PFSK-1 (cell line): Measurements from ENCODE around the gene TGM5.

Experiments
- FOXP2 ChIP-seq: optimal IDR thresholded peaks from 2 replicates; pipeline ENCODE3; 2011; ENCODE audit warnings: borderline replicate concordance, control low read depth, inconsistent platforms; ENCODE audit not compliant: insufficient read depth; ENCODE audit errors: extremely low read length, extremely low read depth
- POLR2AphosphoS5 ChIP-seq: IDR thresholded peaks from 2 replicates; pipeline ENCODE4 v1.6.1; 2012; ENCODE audit warnings: low read depth, mild to moderate bottlenecking, control low read depth, low read length, moderate library complexity
- SIN3A ChIP-seq: IDR thresholded peaks from 2 replicates; pipeline ENCODE4 v1.6.1; 2012; ENCODE audit warnings: mild to moderate bottlenecking, low read length, moderate library complexity, borderline replicate concordance; ENCODE audit not compliant: insufficient read depth
- TAF1 ChIP-seq: IDR thresholded peaks from 2 replicates; pipeline ENCODE4 v1.6.1; 2012; ENCODE audit warnings: low read length, control low read depth, borderline replicate concordance; ENCODE audit not compliant: insufficient read depth
- TF ChIP-seq, protein P1 (sequence below), 2 experiments: IDR thresholded peaks; 2 replicates each; pipeline versions ENCODE4 v1.6.1 to v1.8.0; 2011 to 2012; ENCODE audit warnings: low read depth in 2 of 2, low read length in 2 of 2, control low read depth in 1 of 2, inconsistent platforms in 1 of 2, mild to moderate bottlenecking in 1 of 2, moderate library complexity in 1 of 2; ENCODE audit not compliant: insufficient read depth in 1 of 2

TGM5 gene

DNA sequence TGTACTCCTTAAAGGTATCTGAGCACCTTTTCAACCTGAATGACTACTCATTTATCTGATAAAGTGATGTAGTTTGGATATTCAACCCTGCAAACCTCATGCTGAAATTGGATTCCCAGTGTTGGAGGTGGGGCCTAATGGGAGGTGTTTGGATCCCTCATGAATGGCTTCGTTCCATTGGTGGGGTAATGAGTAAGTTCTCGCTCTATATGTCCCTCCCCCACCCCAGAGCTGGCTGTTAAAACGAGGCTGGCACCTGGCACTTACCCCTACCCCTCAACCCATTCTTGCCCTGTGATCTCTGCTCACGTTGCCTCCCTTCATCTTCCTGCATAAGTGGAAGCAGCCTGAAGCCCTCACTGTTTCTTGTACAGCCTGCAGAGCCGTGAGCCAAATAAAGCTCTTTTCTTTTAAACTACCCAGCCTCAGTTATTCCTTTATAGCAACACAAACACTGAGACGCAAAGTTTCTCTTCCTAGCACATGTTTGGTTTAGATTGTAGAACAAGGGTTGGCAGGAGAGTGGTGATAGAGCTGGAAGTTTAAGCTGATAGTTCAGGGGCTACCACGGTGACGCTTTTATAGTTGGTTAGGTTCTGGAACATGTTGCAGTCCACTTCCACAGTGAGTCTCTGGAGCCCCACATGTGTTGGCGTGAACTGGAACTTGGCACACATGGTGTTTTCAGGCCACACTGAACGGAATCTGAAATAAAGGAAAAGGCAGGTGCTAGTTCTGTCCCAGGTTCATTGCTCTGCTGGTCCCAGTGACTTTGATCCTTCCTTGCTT is 69.8 kb downstream of the TGM5 start:
- TF ChIP-seq FOXP2 (no peak), POLR2AphosphoS5 (no peak), SIN3A (no peak), TAF1 (no peak)
- TF ChIP-seq, protein P1, sequence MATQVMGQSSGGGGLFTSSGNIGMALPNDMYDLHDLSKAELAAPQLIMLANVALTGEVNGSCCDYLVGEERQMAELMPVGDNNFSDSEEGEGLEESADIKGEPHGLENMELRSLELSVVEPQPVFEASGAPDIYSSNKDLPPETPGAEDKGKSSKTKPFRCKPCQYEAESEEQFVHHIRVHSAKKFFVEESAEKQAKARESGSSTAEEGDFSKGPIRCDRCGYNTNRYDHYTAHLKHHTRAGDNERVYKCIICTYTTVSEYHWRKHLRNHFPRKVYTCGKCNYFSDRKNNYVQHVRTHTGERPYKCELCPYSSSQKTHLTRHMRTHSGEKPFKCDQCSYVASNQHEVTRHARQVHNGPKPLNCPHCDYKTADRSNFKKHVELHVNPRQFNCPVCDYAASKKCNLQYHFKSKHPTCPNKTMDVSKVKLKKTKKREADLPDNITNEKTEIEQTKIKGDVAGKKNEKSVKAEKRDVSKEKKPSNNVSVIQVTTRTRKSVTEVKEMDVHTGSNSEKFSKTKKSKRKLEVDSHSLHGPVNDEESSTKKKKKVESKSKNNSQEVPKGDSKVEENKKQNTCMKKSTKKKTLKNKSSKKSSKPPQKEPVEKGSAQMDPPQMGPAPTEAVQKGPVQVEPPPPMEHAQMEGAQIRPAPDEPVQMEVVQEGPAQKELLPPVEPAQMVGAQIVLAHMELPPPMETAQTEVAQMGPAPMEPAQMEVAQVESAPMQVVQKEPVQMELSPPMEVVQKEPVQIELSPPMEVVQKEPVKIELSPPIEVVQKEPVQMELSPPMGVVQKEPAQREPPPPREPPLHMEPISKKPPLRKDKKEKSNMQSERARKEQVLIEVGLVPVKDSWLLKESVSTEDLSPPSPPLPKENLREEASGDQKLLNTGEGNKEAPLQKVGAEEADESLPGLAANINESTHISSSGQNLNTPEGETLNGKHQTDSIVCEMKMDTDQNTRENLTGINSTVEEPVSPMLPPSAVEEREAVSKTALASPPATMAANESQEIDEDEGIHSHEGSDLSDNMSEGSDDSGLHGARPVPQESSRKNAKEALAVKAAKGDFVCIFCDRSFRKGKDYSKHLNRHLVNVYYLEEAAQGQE (IDR thresholded peaks at IDR 0.05; ENCODE audit: insufficient read depth in 1 of 2, low read depth in 2 of 2, low read length in 2 of 2): no peak

DNA sequence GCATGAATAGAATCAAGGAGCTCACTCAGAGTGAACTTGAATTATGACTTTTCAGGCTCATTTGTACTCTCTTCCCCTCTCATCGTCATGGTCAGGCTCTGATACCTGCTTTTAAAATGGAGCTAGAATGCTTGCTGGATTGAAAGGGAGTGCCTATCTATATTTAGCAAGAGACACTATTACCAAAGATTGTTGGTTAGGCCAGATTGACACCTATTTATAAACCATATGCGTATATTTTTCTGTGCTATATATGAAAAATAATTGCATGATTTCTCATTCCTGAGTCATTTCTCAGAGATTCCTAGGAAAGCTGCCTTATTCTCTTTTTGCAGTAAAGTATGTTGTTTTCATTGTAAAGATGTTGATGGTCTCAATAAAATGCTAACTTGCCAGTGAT is 71.9 kb downstream of the TGM5 start:
- TF ChIP-seq POLR2AphosphoS5 (no peak), FOXP2 (no peak)

GRCh38 chr15:43193710-43194109 is 73.0 kb downstream of the TGM5 start:
- no peak for TF ChIP-seq TAF1
- TF ChIP-seq, protein P1 (IDR thresholded peaks at IDR 0.05; ENCODE audit: insufficient read depth in 1 of 2, low read depth in 2 of 2, low read length in 2 of 2): no peak
- no peak for TF ChIP-seq FOXP2
- no peak for TF ChIP-seq SIN3A
- no peak for TF ChIP-seq POLR2AphosphoS5

- TF ChIP-seq, protein P1 (IDR thresholded peaks at IDR 0.05; ENCODE audit: insufficient read depth in 1 of 2, low read depth in 2 of 2, low read length in 2 of 2): no peak
- no peak for TF ChIP-seq TAF1
Measured at GRCh38 chr15:43190178-43190577, 76.5 kb downstream of the TGM5 start.

DNA sequence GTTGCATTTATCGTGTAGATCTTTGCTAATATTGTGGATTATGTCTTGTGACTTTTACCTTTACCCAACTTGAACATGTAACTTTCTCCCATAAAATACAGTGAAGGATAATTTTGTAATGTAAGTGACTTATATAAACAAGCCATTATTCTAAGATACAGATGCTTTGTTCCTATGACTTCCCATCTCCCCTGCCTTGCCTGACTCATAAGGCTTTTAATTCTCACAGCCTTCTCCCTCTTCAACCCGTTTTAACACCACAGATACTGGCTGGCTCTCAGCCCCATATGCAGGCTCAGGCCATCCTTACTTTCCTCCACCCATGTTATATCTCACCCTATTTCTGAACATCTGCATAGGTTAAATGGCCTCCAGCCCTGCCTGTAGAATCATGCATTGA is 77.4 kb downstream of the TGM5 start:
- no peak for TF ChIP-seq TAF1
- no peak for TF ChIP-seq POLR2AphosphoS5
- TF ChIP-seq, protein P1 (IDR thresholded peaks at IDR 0.05; ENCODE audit: insufficient read depth in 1 of 2, low read depth in 2 of 2, low read length in 2 of 2): no peak
- no peak for TF ChIP-seq SIN3A
- TF ChIP-seq FOXP2: no peak
